Kidney glomerular epithelial cell (primary cell): ENCODE data around the gene CBX8.

Experiments
- DNase-seq: peaks from one replicate; lab custom pipeline; 2025; lab: John Stamatoyannopoulos, UW

Gene CBX8

GRCh38 chr17:79792984-79793923 is 3.6 kb downstream of the CBX8 start:
- no peak for DNase-seq

DNA sequence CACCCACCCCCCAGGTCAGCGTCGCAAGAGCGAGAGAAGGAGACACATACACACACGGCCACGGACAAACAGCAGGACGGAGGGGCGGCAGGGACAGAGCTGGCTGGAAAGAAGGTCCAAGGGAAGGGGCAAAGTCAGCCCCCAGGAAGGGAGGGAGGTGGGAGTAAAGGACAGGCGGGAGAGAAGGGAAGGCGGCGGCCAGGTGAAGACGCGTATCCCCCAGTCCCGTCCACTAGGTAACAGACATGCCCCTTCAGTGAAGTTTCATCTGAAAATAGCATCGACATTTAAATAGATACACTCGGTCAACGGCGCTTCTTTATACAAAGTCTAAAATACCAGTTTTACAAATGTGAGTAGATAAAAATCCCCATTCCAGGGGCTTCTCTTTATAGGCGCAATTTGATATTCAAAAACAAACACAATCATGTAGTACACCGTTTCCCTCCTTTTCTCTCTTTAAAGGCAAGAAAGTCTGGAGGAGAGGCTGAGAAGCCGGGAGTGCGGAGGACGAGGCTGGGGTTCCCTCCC is 4.5 kb downstream of the CBX8 start:
- DNase-seq = no peak

GRCh38 chr17:79791735-79792161 is 5.1 kb downstream of the CBX8 start:
- DNase-seq = no peak

- DNase-seq = no peak
Observed at GRCh38 chr17:79790805-79791734, 5.8 kb downstream of the CBX8 start.

- DNase-seq = no peak
Observed at GRCh38 chr17:79789943-79790804, 6.7 kb downstream of the CBX8 start.

DNA sequence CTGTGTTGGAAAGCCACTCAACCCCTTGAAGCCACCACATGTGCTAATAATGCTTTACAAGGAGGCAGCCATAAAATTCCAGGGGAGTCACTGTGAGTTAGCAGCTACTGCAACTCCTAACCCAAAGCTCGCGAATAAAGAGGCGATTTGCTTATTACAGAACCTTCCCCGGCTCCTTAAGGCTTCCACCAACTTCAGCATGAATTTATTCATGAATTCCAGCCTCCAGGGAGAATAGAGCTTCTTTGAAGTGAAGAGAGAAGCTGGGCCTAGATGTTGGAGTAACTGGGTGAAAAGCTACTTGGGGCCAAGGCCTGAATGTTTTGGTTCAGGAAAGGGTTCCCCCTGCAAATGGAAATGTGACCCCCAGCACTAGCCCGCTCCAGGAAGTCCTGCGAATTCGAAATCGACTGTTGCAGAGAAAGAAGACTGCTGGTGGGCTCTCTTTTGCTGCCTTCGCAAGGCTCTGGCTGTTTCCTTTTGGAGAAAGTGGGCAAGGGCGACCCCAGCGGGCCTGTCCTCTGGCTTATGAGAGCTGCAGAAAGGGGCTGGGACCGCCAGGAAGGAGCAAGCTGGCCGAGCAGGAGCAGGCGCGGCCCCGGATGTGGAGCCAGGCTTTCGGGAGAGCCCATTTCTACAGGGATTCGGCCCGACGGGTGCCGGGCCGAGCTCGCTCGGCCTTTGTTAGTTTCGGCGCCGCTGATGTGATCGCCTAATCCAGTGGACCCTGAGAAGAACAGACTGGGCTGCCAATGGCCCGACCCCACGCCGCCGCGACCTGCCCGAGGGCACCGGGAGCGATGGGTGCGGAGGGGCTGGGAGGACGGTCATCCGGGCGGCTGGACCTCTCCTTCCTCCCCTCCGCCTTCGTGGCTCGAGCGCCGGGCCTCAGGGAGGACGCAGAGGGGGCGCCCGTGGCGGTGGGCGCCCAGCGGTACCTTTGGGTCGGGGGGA is 7.6 kb downstream of the CBX8 start:
- no peak for DNase-seq

GRCh38 chr17:79788455-79788854 is 8.4 kb downstream of the CBX8 start:
- no peak for DNase-seq

- no peak for DNase-seq
Observed at GRCh38 chr17:79786930-79787643, 9.8 kb downstream of the CBX8 start.

- DNase-seq = no peak
Observed at GRCh38 chr17:79785900-79786810, 10.7 kb downstream of the CBX8 start.

GRCh38 chr17:79785017-79785899 is 11.6 kb downstream of the CBX8 start:
- DNase-seq = no peak

DNA sequence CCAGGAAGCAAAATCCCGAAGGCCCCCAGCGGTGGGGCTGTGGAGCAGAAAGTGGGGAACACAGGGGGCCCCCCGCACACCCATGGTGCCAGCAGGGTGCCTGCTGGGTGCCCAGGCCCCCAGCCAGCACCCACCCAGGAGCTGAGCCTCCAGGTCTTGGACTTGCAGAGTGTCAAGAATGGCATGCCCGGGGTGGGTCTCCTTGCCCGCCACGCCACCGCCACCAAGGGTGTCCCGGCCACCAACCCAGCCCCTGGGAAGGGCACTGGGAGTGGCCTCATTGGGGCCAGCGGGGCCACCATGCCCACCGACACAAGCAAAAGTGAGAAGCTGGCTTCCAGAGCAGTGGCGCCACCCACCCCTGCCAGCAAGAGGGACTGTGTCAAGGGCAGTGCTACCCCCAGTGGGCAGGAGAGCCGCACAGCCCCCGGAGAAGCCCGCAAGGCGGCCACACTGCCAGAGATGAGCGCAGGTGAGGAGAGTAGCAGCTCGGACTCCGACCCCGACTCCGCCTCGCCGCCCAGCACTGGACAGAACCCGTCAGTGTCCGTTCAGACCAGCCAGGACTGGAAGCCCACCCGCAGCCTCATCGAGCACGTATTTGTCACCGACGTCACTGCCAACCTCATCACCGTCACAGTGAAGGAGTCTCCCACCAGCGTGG is 12.4 kb downstream of the CBX8 start:
- no peak for DNase-seq

- no peak for DNase-seq
Observed at GRCh38 chr17:79783891-79784290, 13.0 kb downstream of the CBX8 start.

GRCh38 chr17:79781736-79782575 is 14.9 kb downstream of the CBX8 start:
- no peak for DNase-seq

DNA sequence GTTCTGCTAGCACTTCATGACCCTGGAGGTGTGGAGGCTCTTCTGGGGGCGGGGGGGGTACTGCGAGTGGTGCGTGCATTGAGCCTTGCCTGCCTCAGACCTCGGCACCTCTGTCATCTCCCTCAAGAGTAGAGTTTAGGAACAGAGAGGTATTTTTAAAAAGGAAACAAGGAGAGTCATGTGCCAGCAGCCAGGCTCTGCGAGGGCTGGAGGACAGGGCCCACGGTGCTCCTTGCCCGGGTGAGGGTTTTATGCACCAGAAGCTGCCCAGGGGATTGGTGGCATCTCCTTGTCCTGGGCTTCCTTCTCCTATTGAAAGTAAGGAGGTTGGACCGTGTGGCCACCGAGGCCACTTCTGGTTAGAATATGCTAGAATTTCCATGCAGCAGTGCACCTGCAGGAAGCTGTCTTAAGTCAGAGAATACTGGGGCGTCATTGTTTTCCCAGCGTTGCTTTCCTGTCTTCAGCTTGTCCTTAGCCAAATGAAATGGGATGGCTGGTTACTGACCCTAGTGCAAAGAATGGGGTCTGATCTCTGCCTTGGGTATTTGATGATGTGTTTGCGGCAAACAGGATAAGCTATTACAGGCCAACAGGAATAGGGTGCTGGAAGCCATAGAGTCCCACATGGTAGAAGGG is 15.7 kb downstream of the CBX8 start:
- no peak for DNase-seq

DNA sequence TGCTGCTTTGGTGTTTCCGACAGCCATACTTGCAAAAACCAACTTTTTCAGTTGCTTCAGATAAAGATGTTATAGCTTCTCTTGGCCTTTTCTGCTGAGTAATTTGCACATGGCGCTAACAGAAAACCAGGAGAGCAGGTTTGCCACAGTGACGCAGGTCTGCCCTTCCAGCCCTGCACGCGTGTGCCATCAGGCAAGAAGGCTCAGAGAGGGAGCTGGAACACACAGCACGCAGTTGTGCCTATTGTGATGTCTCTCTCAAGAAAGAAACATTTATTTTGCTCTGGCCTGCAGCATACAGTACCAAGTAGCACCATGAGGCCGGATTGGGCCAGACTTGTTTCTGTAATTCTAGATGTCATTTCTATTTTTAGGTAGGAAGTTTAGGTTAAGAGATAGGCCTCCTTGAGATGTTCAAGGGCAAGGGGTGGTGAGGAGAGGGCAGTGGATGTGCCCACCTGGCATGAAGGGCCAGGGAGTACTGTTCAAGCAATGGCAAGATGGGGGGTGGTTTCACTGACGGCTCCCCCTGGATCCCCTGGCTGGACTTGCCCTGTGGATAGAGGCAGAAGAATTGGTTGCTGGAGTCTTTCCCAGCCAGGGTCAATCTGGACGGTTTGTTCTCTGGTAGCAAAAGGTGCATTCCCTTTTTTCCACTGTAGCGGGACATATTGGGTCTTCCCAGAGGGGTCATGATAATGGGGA is 17.1 kb downstream of the CBX8 start:
- no peak for DNase-seq
